GM13976 (cell line): Measurements from ENCODE around the gene SLC10A7.

ENCODE experiments used
- DNase-seq: peaks from one replicate; pipeline ENCODE4 v3.0.0; 2012; ENCODE audit warnings: low spot score
- CTCF ChIP-seq: IDR thresholded peaks from 2 replicates; pipeline ENCODE4 v1.5.1; 2012; ENCODE audit warnings: borderline replicate concordance, mild to moderate bottlenecking; ENCODE audit not compliant: insufficient read depth; ENCODE audit errors: extremely low read depth, missing control alignments, control extremely low read depth
- in situ Hi-C: fragments of 300-500 bp; cut with MboI; formaldehyde crosslinking; loops from one replicate; pipeline ENCODE4 v1.12.0; 2022; ENCODE audit warnings: low sequenced_read_pairs, mixed read lengths, inconsistent platforms; ENCODE audit not compliant: unreplicated experiment

Gene SLC10A7

GRCh38 chr4:146521541-146522097 lies at the start of gene SLC10A7:
SLC10A7 (minus strand) TSS chr4:146521940; CDS start chr4:146521717, 223 bp downstream.
- in situ Hi-C loops: no loop called here

GRCh38 chr4:146567396-146567795 lies 45.7 kb upstream of the SLC10A7 start:
- in situ Hi-C loops: no loop called here

More at GRCh38 chr4:146521541-146522097, at the start of gene SLC10A7:
- DNase-seq: peak; percentile 86
- TF ChIP-seq CTCF: no peak

GRCh38 chr4:146564492-146564891 lies 42.8 kb upstream of the SLC10A7 start:
- in situ Hi-C loops: no loop called here
- no peak for DNase-seq
- TF ChIP-seq CTCF: no peak

More at GRCh38 chr4:146567396-146567795, 45.7 kb upstream of the SLC10A7 start:
- TF ChIP-seq CTCF: no peak
- DNase-seq: no peak

GRCh38 chr4:146550161-146550560 lies 28.4 kb upstream of the SLC10A7 start:
- TF ChIP-seq CTCF: no peak
- in situ Hi-C loops: no loop called here

GRCh38 chr4:146548443-146548842 lies 26.7 kb upstream of the SLC10A7 start:
- TF ChIP-seq CTCF: no peak
- no peak for DNase-seq
- in situ Hi-C loops: no loop called here

More at GRCh38 chr4:146550161-146550560, 28.4 kb upstream of the SLC10A7 start:
- DNase-seq: no peak

GRCh38 chr4:146545102-146545501 lies 23.4 kb upstream of the SLC10A7 start:
- in situ Hi-C loops: no loop called here
- DNase-seq: peak; percentile 38
- no peak for TF ChIP-seq CTCF

- TF ChIP-seq CTCF: no peak
- DNase-seq: no peak
- in situ Hi-C loops: no loop called here
Measured at GRCh38 chr4:146534178-146534577, 12.4 kb upstream of the SLC10A7 start.
